ENCODE results near the gene CHIC2.
"Not testable (repeated sequence)": the region's sequence is repeated elsewhere in the genome, so short reads cannot be mapped to it uniquely, and the experiment has no call there.

CHIC2 gene

GRCh38 chr4:54064317-54065111 lies at the start of gene CHIC2:
Gene CHIC2 (minus strand): TSS chr4:54064605. CDS start chr4:54064300, 305 bp downstream.
- no peak for FAIRE-seq

GRCh38 chr4:54113206-54113605 lies 48.8 kb upstream of the CHIC2 start:
- FAIRE-seq = not testable (repeated sequence)

GRCh38 chr4:54110019-54110416 lies 45.6 kb upstream of the CHIC2 start:
- no peak for FAIRE-seq

GRCh38 chr4:54109241-54110018 lies 45.0 kb upstream of the CHIC2 start:
- no peak for FAIRE-seq

- FAIRE-seq = no peak
These were observed 43.7 kb upstream of the CHIC2 start for GRCh38 chr4:54107951-54108748.

GRCh38 chr4:54104907-54105306 lies 40.5 kb upstream of the CHIC2 start:
- FAIRE-seq = no peak

GRCh38 chr4:54103190-54103574 lies 38.8 kb upstream of the CHIC2 start:
- FAIRE-seq = no peak

- no peak for FAIRE-seq
These were observed 38.2 kb upstream of the CHIC2 start for GRCh38 chr4:54102531-54103106.

- no peak for FAIRE-seq
These were observed 37.0 kb upstream of the CHIC2 start for GRCh38 chr4:54101190-54102041.

- FAIRE-seq = no peak
These were observed 36.3 kb upstream of the CHIC2 start for GRCh38 chr4:54100595-54101189.

- no peak for FAIRE-seq
These were observed 35.6 kb upstream of the CHIC2 start, which contains the start of gene GSX2 for GRCh38 chr4:54099748-54100574. Gene GSX2 (plus strand): TSS chr4:54100163. CDS start chr4:54100345, 182 bp downstream.

- no peak for FAIRE-seq
These were observed 34.9 kb upstream of the CHIC2 start for GRCh38 chr4:54099287-54099747.

GRCh38 chr4:54098375-54098774 lies 34.0 kb upstream of the CHIC2 start:
- no peak for FAIRE-seq

GRCh38 chr4:54097152-54097551 lies 32.7 kb upstream of the CHIC2 start:
- no peak for FAIRE-seq

GRCh38 chr4:54096295-54096962 lies 32.0 kb upstream of the CHIC2 start:
- no peak for FAIRE-seq

GRCh38 chr4:54095110-54095825 lies 30.9 kb upstream of the CHIC2 start:
- FAIRE-seq = no peak

- FAIRE-seq = no peak
These were observed 30.0 kb upstream of the CHIC2 start for GRCh38 chr4:54094451-54094850.

- no peak for FAIRE-seq
These were observed 29.2 kb upstream of the CHIC2 start for GRCh38 chr4:54093324-54094240.
